CD4-positive, CD25-positive, alpha-beta regulatory T cell (primary cell): ENCODE data around the gene FAM32A. TPM values are rescaled to one million over a fixed set of nuclear protein-coding genes. Genes with fewer than 3 reads are reported as not detected.

ENCODE experiments used
- ATAC-seq, 2 donors: fragments of 150-1000 bp; cut with Tn5 transposase; one replicate each; pipeline ENCODE4 v1.10.0; 2021; ENCODE audit warnings: low read depth in 2 of 2, moderate number of reproducible peaks in 2 of 2, moderate library complexity in 1 of 2
- DNase-seq, 3 donors: peaks; one replicate each; pipeline versions ENCODE4 v3.0.0 to v3.0.0-alpha.2; 2012 to 2022; ENCODE audit warnings: mixed read lengths in 1 of 3
- H3K27ac ChIP-seq: one replicate; pipeline ENCODE4 v1.7.0; 2013; ENCODE audit warnings: mild to moderate bottlenecking, low read length; ENCODE audit not compliant: insufficient read depth, poor library complexity, severe bottlenecking
- H3K27me3 ChIP-seq: one replicate; pipeline ENCODE4 v1.7.0; 2013; ENCODE audit warnings: low read length; ENCODE audit not compliant: control insufficient read depth, insufficient read depth
- H3K36me3 ChIP-seq: one replicate; pipeline ENCODE4 v1.7.0; 2013; ENCODE audit warnings: mild to moderate bottlenecking, low read length, moderate library complexity; ENCODE audit not compliant: control insufficient read depth, insufficient read depth
- H3K4me1 ChIP-seq: 2 replicates; pipeline ENCODE4 v1.7.0; 2013; ENCODE audit warnings: mild to moderate bottlenecking, low read length; ENCODE audit not compliant: insufficient read depth, control insufficient read depth, poor library complexity, severe bottlenecking
- H3K4me3 ChIP-seq: one replicate; pipeline ENCODE4 v1.7.0; 2013; ENCODE audit warnings: low read depth, mild to moderate bottlenecking, low read length, moderate library complexity
- H3K9me3 ChIP-seq, 2 experiments: 1 replicate in 1 of 2; 2 replicates in 1 of 2; pipeline ENCODE4 v1.7.0; 2013; ENCODE audit warnings: low read length in 2 of 2, mild to moderate bottlenecking in 1 of 2, moderate library complexity in 1 of 2; ENCODE audit not compliant: control insufficient read depth in 2 of 2
- H3K27ac Mint-ChIP-seq, 3 donors: one replicate each; pipeline ENCODE4 v1.8.0; 2020 to 2022; ENCODE audit warnings: mild to moderate bottlenecking in 3 of 3, mixed read lengths in 3 of 3, moderate library complexity in 2 of 3
- H3K27me3 Mint-ChIP-seq: one replicate; pipeline ENCODE4 v1.8.0; 2022; ENCODE audit warnings: mild to moderate bottlenecking, mixed read lengths
- H3K36me3 Mint-ChIP-seq: one replicate; pipeline ENCODE4 v1.8.0; 2020; ENCODE audit warnings: mixed read lengths
- H3K4me1 Mint-ChIP-seq, 4 donors: one replicate each; pipeline ENCODE4 v1.8.0; 2020 to 2022; ENCODE audit warnings: mixed read lengths in 4 of 4, mild to moderate bottlenecking in 1 of 4
- H3K4me3 Mint-ChIP-seq, 4 donors: one replicate each; pipeline ENCODE4 v1.8.0; 2020 to 2022; ENCODE audit warnings: mild to moderate bottlenecking in 4 of 4, mixed read lengths in 4 of 4, moderate library complexity in 3 of 4
- H3K9me3 Mint-ChIP-seq, 7 donors: one replicate each; pipeline ENCODE4 v1.8.0; 2020 to 2022; ENCODE audit warnings: mixed read lengths in 7 of 7, mild to moderate bottlenecking in 3 of 7, moderate library complexity in 2 of 7
- polyA plus RNA-seq, 4 donors: library from polyadenylated mRNA; unstranded; fragments of 300-500 nt; fragmentation: Illumina TruSeq; gene quantifications; one replicate each; pipeline ENCODE4 v1.2.3, GENCODE V29; 2021
- total RNA-seq: library from RNA; stranded (reverse); gene quantifications from one replicate; pipeline ENCODE4 v1.2.3, GENCODE V29; 2022

Gene FAM32A
- total RNA-seq (49.4 TPM), polyA plus RNA-seq (100 to 1,000 TPM; 153 to 168 (median 157) TPM)

- peaks cover 6% of the 10 kb centered on the region for H3K27me3 Mint-ChIP-seq
- Histone ChIP-seq H3K9me3 (no peaks in the 10 kb centered on the region), H3K36me3 (peaks cover 20% of the 10 kb centered on the region), H3K27me3 (no peaks in the 10 kb centered on the region), H3K27ac (peak within 1 kb of the TSS; percentile 80), H3K4me3 (peak within 1 kb of the TSS; percentile 88), H3K4me1 (peaks cover 33% of the 10 kb centered on the region)
- peak; percentile 98 to 99 (median 99) for DNase-seq
- H3K9me3 Mint-ChIP-seq: no peaks in the 10 kb centered on the region
- peak within 1 kb of the TSS; percentile 95 to 100 (median 100) for H3K4me3 Mint-ChIP-seq
- ATAC-seq: peak; percentile 92 to 95
- H3K36me3 Mint-ChIP-seq: peaks cover 15% of the 10 kb centered on the region
- H3K27ac Mint-ChIP-seq: peak within 1 kb of the TSS; percentile 97 to 99 (median 99)
- H3K4me1 Mint-ChIP-seq: peaks cover 9 to 49% (median 28%) of the 10 kb centered on the region in 4 donors
These were observed at the start of gene FAM32A for GRCh38 chr19:16185123-16185767. Gene FAM32A, plus strand, starts transcription at chr19:16185410. Its CDS starts 33 bp downstream, at chr19:16185443.

GRCh38 chr19:16135430-16136127, 49.6 kb upstream of the FAM32A start:
- DNase-seq (no peak), ATAC-seq (no peak)
- no peaks in the 10 kb centered on the region for H3K27me3 ChIP-seq
- Mint-ChIP-seq H3K36me3 (peaks cover 43% of the 10 kb centered on the region), H3K4me1 (peaks cover 0 to 7% (median 4%) of the 10 kb centered on the region in 4 donors), H3K27me3 (no peaks in the 10 kb centered on the region), H3K9me3 (peaks cover 0 to 9% (median 0%) of the 10 kb centered on the region in 7 donors), H3K4me3 (no peak overlapping the region), H3K27ac (peak overlapping the region in 2 of 3 donors; percentile 10 to 26)
- H3K4me1 ChIP-seq: no peaks in the 10 kb centered on the region
- H3K36me3 ChIP-seq: peaks cover 38% of the 10 kb centered on the region
- H3K9me3 ChIP-seq: no peaks in the 10 kb centered on the region
- H3K27ac ChIP-seq: no peak overlapping the region
- no peak overlapping the region for H3K4me3 ChIP-seq

DNA sequence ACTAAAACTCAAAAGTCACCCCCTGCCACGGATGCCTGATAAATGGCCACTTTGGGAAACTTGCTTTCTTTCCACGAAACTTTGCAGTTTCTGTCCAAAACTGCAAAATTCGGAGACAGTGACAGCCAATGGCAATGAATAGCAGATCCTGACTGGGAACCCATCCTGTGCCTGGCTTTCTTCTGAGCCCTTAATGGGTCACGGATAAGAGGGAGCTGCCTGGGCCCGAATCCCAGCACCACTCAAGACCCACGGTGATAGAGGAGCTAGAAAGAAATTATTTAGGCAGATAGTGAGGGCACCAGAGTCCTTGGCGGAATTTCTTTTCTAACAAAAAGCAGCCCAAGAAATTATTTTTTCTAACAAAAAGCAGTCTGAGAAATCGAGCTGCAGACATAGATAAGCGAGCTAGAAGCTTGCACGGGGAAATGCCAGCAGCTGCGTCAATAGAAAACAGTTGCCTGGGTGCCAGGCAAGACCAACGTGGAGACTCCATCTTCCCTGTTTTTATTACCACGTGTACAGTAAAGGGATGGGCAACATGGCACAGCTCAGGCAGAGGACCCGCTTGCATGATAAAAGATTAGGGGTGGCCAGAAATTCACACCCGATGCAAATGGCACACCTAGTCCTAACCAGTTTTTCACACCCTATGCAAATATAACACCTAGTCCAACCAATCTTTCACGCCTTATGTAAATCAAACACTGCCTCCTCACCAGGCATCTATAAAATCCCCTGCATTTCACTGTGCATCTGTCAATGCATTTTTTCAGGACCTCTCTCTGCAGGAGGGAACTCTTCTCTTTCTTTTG, 48.8 kb upstream of the FAM32A start:
- Histone ChIP-seq H3K27ac (no peak overlapping the region), H3K9me3 (no peaks in the 10 kb centered on the region), H3K36me3 (peaks cover 30% of the 10 kb centered on the region), H3K4me1 (no peaks in the 10 kb centered on the region), H3K27me3 (no peaks in the 10 kb centered on the region), H3K4me3 (no peak overlapping the region)
- no peaks in the 10 kb centered on the region for H3K27me3 Mint-ChIP-seq
- no peak for ATAC-seq
- peaks cover 35% of the 10 kb centered on the region for H3K36me3 Mint-ChIP-seq
- no peak for DNase-seq
- H3K9me3 Mint-ChIP-seq: peaks cover 0 to 6% (median 0%) of the 10 kb centered on the region in 7 donors
- H3K4me3 Mint-ChIP-seq: no peak overlapping the region
- peaks cover 2 to 6% (median 5%) of the 10 kb centered on the region in 4 donors for H3K4me1 Mint-ChIP-seq
- H3K27ac Mint-ChIP-seq: no peak overlapping the region

GRCh38 chr19:16139752-16140151, 45.5 kb upstream of the FAM32A start:
- H3K9me3 Mint-ChIP-seq: peaks cover 0 to 1% (median 0%) of the 10 kb centered on the region in 7 donors
- peak overlapping the region in 1 of 3 donors; percentile 85 for H3K27ac Mint-ChIP-seq
- H3K4me1 ChIP-seq: peaks cover 19% of the 10 kb centered on the region
- H3K27me3 Mint-ChIP-seq: no peaks in the 10 kb centered on the region
- peaks cover 10 to 22% (median 16%) of the 10 kb centered on the region in 4 donors for H3K4me1 Mint-ChIP-seq
- no peak for DNase-seq
- no peak overlapping the region for H3K27ac ChIP-seq
- H3K36me3 Mint-ChIP-seq: peaks cover 4% of the 10 kb centered on the region
- no peaks in the 10 kb centered on the region for H3K27me3 ChIP-seq
- no peak overlapping the region for H3K4me3 Mint-ChIP-seq
- no peak for ATAC-seq
- H3K4me3 ChIP-seq: no peak overlapping the region
- H3K9me3 ChIP-seq: no peaks in the 10 kb centered on the region
- no peaks in the 10 kb centered on the region for H3K36me3 ChIP-seq

- no peaks in the 10 kb centered on the region for H3K27me3 Mint-ChIP-seq
- DNase-seq (no peak), ATAC-seq (no peak)
- Histone ChIP-seq H3K9me3 (no peaks in the 10 kb centered on the region), H3K4me3 (no peak overlapping the region), H3K27ac (no peak overlapping the region), H3K36me3 (peaks cover 1% of the 10 kb centered on the region), H3K27me3 (no peaks in the 10 kb centered on the region), H3K4me1 (peaks cover 32% of the 10 kb centered on the region)
- peaks cover 10 to 30% (median 20%) of the 10 kb centered on the region in 4 donors for H3K4me1 Mint-ChIP-seq
- H3K36me3 Mint-ChIP-seq: no peaks in the 10 kb centered on the region
- peaks cover 0 to 1% (median 0%) of the 10 kb centered on the region in 7 donors for H3K9me3 Mint-ChIP-seq
- H3K4me3 Mint-ChIP-seq: peak overlapping the region in 2 of 4 donors; percentile 48 to 85
- peak overlapping the region in 2 of 3 donors; percentile 69 to 75 for H3K27ac Mint-ChIP-seq
These were observed 44.2 kb upstream of the FAM32A start for GRCh38 chr19:16141043-16141442.

- ATAC-seq (no peak), DNase-seq (no peak)
- no peak overlapping the region for H3K4me3 ChIP-seq
- H3K4me1 ChIP-seq: peaks cover 41% of the 10 kb centered on the region
- Mint-ChIP-seq H3K4me1 (peaks cover 4 to 36% (median 23%) of the 10 kb centered on the region in 4 donors), H3K36me3 (no peaks in the 10 kb centered on the region), H3K9me3 (peaks cover 0 to 1% (median 0%) of the 10 kb centered on the region in 7 donors), H3K27ac (peak overlapping the region in 1 of 3 donors; percentile 14), H3K27me3 (no peaks in the 10 kb centered on the region), H3K4me3 (peak overlapping the region in 2 of 4 donors; percentile 10 to 41)
- H3K36me3 ChIP-seq: peaks cover 5% of the 10 kb centered on the region
- no peaks in the 10 kb centered on the region for H3K27me3 ChIP-seq
- no peaks in the 10 kb centered on the region for H3K9me3 ChIP-seq
- H3K27ac ChIP-seq: no peak overlapping the region
These were observed 43.1 kb upstream of the FAM32A start for GRCh38 chr19:16142032-16142580.
